NCI-H345 (cell line): ENCODE results near the gene FDXACB1.

ENCODE experiments used
- DNase-seq: peaks from one replicate; lab custom pipeline; 2025; lab: John Stamatoyannopoulos, UW

FDXACB1 gene, protein sequence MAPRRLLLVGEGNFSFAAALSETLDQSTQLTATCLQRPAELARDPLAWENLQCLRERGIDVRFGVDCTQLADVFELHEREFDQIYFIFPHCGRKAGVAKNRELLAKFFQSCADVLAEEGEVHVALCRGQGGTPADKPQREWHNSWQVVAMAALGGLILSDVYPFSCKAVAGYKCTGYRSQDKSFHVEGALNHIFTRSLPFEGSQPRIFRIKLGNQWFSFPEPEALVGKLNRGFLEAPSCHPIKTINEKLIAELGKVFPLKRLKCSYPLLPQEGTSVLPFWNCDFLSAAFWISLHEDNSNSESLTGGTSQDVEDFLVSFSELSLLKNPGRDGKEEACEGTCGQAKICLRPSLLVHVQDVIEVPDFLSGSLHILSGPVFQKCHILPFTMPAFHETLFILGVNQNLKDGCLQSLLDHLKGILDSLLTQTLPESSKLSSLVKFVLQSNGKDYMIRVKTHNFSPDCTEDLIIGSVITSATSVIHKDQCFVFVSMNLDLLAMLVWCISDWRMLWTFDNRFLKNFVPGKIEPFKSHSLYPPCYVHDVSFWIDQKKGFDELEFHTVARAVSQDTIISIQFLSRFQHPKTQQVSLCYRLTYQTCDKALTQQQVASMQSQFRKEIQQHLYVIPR

DNA sequence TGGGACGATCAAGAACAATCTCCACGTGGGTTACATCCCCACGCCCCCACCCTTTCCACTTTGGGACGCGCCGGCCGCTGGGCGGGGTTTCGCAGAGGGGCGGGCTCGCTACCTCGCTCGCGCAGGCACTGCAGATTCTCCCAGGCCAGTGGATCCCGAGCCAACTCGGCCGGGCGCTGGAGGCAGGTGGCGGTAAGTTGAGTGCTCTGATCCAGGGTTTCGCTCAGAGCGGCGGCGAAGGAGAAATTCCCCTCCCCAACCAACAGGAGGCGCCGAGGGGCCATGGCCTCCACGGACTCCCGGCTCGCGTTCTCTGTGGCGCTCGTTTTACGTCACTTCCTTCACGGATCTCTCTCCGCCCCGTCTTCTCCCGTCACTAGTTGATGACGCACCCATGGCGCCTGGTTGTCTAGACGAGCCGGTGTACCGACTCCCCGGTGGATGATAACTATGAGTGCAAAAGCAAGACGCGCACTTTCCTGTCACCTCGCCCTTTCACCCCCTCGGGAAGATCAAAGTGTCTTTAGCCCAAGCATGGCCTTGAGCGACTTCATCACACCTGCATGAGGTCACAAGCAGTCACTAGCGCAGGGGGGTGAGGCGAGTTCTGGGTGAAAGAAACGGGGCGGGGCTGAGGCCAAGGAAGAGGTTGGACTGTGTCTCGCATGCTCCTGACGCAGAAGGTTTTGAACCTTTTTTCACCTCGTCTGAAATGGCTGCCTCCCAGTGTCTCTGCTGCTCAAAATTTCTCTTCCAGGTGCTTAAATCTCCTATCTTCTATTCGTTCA, at the start of gene FDXACB1, which contains the start of gene CFAP68:
TSS of gene FDXACB1 (minus strand) at position 317 of the 788 bp plus-strand sequence. CDS start at position 284, 33 bp downstream.
TSS of gene CFAP68 (plus strand) at position 693 of the 788 bp plus-strand sequence. CDS start at position 713, 20 bp downstream.
- DNase-seq = peak; percentile 98

DNA sequence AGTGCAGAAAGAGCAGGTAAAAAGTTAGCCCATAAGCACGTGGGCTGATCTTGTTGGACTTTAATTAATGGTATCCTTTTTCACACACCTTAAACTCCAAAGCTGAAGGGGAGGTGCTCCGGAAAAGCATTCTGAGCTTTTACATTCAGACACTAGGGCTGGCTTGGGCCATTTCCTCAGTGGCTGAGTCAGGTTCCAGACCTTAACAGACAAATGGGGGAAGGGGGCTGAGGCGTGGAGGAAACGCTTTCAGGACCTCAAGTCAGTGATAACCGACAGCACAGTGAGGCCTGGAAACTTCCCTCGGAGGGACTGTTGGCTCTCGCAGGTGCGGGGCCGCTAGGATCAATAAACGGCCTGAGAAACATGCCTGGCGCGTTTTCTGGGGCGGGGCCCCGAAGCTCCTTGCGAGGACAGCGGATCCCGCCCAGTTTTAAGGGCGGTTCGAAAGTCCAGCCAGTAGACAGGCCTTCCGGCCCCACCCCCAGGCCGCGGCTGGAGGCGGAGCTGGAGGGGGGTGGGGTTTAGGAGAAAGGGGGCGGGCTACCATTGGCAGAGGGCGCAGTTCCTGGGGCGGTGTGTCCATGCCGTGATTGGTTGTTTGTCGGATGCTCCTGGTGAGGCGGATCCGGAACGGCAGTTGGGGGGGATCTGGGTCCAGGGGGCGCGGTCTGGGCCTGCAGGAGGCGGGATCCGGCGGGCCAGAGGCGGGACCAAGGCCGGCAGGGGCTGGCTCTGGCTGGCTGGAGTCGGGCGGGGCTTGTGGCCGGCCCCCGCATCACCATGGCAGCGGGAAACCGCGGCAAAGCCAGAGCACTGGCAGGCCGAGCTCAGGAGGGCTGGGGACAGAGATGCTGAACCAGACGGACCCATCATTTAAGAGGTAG, 47.8 kb upstream of the FDXACB1 start:
- peak; percentile 99 for DNase-seq

DNA sequence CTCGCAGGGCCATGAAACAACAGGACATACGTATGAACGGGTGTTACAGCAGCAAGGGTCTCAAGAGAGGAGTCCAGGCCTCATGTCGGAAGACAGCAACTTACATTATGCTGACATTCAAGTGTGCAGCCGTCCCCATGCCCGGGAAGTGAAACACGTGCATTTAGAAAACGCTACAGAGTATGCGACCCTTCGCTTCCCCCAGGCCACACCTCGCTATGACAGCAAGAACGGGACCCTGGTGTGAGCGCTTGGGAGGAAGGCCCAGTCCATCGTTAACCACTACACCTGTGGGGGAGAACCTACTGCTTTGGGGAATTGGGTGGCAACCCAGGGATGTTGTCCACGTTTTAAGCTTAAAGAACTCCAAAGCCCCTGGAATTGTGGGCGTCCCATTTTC, 47.0 kb upstream of the FDXACB1 start:
- no peak for DNase-seq

DNA sequence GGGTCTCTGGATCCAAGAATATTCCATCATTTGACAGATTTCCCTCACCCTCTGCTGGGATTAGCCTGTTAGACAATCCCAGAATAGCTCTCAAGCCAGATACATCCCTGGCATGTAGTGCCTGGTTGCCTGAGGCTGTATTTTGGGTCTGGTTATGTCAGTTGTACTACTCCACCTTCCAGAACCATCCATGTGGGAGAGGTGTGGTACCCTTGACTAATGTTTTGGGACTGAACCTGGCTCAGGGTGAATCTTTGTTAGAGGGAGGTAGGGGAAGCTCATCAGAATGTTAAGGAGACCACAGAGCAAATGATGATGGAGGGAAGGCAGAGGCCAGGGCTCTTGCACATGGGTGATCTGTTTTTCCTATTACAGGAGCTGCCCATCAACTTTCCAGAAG, 45.0 kb upstream of the FDXACB1 start:
- no peak for DNase-seq

DNA sequence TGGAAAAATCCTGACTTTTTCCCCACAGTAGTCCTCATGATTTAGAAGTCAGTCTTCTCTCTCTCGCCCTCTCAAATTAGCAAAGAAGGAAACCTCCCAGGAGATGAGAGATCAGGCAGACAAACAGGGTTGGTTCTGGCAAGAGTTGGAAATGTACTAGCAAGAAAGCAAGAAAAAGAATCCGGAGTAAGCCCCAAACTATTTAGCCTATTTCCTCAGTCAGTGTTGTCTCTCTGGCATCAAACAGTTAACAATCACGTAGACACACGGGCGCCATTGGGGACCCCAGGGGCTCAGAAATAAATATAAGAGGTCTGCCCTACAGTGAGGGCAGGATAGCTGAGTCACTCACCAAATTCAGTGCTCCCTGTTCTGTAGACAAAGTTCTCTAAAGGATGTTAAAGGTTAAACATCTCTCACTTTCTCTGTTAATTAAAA, 44.4 kb upstream of the FDXACB1 start:
- no peak for DNase-seq

DNA sequence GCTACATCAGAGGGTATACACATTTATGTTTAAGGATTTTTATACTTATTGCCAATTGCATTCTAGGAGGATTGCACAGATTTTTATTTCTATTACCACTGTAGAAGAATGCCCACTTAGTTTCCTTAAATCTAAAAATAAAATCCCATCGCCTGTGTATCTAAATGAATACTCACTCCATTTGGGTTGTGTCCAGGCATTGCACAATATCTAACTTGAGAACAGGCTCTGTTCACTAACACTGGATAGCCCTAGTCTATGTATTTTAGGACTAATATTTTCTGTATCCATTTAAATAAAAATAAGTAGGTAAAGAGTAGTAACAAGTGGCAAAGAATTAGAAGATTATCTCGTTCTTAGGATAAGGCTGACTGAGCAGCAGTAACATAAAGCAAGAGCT, 43.8 kb upstream of the FDXACB1 start:
- DNase-seq = no peak

DNA sequence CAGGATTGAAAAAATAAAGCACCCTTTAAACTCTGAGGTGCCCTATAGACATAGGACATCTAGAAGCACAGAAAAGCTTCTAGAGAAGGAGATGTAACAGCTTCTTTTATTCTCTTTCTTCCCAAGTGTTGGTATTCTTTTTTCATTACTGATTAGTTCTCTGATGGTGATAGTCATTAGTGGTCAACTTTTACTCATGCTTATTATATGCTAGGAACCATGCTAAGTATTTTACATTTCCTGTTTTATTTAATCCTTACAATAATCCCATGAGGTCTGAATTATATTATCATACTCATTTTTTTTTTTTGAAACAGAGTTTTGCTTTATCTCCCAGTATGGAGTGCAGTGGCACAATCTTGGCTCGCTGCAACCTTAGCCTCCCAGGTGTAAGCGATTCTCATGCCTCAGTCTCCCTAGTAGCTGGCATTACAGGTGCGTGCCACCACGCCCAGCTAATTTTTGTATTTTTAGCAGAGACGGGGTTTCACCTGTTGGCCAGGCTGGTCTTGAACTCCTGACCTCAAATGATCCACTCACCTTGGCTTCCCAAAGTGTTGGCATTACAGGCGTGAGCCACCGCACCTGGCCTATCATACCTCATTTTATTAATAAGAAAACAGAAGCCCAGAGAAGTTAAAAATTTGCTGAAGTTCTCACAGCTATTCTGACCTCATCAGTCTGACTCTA, 42.7 kb upstream of the FDXACB1 start:
- DNase-seq = no peak

DNA sequence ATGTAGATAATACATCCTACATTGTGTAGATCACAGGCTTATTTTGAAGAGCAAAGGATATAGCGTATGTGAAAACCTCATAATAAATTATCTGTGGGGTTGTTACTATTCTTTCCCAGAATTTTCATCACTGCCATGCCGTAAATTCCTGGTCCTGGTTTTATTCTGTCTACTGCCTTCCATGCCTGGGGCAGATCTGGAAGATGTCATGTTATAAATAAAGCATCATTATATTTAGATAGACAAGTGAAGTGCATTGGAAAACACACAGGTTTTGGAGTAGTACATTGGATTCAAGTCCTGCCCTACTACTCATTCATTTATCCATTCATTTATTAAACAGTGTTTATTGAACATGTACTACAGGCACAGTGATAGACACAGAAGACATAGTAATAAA, 41.9 kb upstream of the FDXACB1 start:
- no peak for DNase-seq

DNA sequence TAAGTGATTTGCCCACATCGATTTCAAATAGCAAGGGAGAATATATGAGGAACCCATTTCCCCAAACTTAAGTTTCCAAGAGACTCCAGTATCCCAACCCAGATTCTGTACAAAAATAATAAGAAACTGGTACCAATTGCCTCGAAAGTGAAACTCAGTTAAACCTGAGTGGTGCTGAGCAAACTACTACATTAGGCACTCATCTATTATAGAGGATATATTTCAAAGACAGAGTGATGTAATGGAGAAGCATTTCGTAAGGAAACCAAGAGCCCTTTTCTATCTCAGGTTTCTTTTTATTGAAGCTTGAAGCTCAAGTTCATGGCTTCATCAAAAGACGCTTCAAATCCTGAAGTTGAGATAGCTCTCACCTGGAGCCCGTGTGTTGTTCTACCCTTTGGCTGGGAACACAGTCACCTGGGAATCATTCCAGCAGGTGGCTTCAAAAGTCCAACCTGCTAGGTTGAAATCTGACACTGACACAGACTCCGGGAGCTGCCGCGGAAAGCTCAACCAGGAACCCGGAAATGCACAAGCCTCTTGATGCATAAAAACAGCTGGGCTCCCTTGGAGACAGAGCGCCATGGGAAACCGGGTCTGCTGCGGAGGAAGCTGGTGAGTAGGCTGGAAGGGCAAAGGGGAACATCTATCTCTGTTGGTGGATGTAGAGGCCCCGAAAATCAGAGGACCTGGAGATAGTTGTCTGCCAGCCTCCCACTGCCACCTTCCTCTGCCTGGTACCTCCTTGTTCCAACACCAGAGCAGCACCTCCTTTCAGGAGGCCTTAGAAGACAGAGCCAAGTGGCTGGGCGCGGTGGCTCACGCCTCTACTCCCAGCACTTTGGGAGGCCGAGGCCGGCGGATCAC, 39.7 kb upstream of the FDXACB1 start, which contains the start of gene C11orf52:
TSS of gene C11orf52 (plus strand) at position 524 of the 867 bp plus-strand sequence. CDS start at position 584, 60 bp downstream.
- DNase-seq = peak; percentile 97

DNA sequence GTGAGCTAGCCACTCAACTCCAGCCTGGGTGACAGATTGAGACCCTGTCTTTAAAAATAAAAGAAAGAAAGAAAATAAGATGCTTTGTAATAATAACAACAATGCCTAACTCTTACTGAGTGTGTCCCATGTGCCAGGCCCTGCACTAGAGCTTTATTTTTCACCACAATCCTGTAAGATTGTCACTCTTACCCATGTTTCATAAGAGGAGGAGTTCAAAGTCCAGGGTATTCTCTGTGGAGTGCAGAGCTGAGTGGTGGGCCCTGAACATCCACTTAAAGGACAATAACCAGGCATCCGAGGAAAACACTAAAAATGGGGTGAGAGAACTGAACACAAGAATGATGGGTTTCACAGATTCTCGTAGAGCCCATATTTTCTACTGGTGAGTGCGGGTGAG, 38.8 kb upstream of the FDXACB1 start:
- no peak for DNase-seq

DNA sequence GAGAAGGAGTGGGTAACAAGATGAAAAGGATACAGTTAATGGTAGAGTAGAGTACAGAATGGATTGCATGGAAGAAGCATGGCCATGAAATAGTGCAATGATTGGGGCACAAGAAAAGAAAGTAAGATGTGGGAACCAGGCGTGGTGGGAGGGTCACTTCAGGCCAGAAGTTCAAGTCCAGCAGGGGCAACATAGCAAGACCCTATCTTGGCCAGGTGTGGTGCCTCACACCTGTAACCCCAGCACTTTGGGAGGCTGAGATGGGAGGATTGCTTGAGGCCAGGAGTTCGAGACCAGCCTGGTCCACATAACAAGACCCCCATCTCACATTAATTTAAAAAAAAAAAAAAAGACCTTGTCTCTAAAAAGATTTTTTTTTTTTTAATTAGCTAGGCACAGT, 38.3 kb upstream of the FDXACB1 start:
- DNase-seq = no peak

DNA sequence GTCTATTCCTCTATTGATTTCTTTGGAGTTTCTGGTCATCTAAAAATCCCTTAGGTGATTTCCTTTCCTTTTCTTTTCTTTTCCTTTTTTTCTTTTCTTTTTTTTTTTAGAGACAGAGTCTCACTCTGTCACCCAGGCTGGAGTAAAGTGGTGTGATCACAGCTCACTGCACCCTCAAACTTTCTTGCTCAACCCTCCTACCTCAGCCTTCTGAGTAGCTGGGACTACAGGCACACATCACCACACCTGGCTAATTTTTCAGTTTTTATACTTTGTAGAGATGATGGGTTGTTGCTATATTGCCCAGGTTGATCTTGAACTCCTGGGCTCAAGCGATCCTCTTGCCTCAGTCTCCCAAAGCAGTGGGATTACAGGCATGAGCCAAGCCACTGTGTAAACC, 37.8 kb upstream of the FDXACB1 start:
- DNase-seq = no peak

DNA sequence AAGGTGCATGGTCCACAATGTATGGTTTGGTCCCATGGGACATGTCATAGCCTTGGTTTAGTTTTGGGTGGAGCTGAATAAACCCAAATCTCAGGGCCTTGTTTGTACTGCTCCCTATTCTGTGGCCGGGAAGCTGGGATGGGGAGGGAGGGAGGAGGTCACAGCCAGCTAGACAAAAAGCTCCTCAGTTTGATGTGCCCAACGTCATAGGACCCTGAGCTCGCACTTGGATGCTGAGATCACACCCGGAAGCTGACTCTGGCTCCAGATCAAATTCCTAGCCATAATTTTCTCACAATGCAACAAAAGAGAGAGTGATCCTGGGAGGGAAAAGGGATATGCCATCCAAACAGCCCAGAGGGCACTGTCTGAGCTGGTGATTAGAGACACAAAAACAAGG, 35.0 kb upstream of the FDXACB1 start:
- DNase-seq = no peak

DNA sequence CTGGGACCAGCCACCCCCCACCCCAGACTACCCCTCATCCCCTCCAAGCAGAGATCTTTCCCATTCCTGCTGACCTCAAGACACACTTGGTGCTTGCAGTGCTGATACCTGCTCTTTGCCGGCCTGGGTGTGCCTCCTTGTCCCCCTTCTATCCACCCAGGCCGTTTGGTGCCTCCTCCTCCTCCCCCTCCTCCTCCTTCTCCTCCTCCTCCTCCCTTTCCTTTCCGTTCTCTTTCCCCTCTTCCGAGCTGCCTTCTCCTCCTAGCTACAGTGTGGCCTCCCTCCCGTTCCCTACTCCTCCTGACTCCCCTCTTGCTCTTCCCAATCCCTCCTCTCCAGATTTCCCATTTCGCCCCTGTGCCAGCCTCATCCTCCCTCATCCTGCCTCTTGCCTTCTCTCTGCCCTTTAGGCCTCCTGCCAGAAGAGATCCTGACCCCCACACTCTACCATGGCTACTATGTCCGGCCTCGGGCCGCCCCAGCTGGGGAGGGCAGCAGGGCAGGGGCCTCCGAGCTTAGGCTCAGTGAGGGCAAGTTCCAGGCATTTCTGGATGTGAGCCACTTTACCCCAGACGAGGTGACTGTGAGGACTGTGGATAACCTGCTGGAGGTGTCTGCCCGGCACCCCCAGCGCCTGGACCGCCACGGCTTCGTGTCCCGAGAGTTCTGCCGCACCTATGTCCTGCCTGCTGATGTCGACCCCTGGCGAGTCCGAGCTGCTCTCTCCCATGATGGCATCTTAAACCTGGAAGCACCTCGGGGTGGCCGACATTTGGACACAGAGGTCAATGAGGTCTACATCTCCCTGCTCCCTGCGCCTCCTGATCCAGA, 34.3 kb upstream of the FDXACB1 start:
- no peak for DNase-seq

DNA sequence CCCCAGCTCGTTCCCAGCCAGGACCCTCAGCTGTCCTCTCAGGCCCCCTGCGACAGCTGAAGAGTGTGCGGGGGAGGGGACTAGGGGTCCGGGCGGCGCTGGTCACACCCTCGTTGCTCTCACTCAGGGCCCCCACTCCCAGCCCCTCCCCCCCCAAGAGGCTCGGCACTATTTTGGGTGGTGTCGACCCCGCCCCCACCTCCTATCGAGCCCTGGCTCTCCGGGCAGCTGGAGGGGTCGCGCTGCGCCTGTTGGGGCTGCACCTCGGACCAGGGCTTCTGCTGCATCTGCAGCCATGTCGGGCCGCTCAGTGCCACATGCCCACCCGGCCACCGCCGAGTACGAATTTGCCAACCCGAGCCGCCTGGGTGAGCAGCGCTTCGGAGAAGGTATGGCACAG, 33.6 kb upstream of the FDXACB1 start, which contains the start of gene HSPB2:
TSS of gene HSPB2 (plus strand) at position 200 of the 400 bp plus-strand sequence. CDS start at position 296, 96 bp downstream.
- no peak for DNase-seq

DNA sequence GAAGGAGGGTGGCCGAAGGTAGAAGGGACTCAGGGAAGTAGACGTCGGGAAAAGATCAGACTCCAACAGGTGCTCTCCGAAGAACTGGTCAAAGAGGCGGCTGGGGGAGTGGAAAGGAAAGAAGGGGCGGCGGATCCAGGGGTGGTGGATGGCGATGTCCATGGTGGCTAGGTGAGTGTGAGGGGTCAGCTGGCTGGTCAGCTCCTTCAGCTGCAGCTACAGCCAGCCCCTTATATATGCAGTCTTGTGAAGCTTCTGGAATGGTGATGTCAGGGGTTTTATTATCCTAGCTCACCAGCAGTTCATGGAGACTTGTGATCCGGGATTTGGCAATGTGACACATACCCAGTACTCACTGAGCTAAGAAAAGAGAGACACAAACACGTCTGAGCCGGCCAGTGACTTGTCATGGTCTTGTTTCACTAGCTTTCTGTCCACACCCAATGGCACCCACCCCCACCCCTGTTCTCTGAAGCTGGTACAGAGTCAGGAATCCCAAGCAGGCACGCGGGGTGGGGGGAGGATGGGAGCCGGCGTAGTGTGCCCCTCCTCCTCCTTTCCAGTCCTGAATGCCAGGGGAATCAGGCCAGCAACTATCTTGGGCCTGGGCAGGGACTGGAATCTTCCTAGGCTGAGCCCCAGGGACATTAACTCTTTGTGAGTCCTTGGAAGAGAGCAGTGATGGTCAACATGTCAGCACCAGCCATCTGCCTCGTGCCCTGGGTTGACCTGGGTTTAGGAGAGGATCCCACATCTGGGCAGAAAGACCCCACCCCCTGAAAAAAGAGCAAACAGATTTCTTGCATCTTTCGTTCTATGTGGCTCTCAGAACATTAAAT, 32.8 kb upstream of the FDXACB1 start, which contains the start of gene CRYAB:
TSS of gene CRYAB (minus strand) at position 208 of the 839 bp plus-strand sequence. CDS start at position 162, 46 bp downstream.
- DNase-seq = no peak

DNA sequence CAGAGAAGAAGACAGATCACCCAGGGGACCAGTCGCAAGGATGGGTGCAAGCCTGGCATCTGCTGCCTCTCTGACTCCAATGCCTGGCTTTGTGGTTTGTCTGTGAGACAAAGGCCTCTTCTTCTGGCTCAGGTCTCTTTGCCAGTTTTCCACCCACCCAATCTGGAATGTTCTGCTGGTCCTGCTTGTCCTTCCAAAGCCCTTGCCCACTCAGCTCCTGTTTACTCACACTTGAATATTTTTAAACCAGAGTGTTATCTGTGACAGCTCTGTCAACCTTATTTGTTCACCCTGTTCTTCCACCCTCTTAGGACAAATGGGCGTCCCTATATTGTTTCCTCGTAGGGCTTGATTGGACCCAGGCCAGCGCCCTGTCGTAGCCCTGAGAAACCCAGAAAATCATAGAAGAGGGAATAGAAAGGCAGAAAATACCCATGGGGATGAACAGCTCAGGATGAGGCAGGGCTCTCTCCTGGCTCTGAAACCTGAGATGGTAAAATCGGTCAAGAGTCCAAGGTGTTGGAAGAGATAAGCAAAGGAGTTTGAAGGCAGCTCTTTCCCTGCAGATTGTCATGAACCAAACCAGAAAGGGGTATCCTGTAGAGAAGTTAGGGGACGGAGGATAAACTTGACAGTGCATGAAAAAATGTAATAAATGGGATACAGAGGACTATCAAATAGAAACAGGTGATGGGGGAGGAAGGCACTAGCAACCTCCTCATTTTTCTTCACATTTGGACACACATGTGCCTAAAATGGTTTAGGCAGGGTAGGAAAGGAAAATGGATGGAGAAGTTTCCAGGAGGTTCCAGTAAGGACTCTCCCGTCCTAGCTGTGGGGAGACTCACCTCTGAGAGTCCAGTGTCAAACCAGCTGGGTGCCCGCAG, 32.0 kb upstream of the FDXACB1 start:
- DNase-seq = no peak
